Measurements from ENCODE around the gene MTMR3. TPM values are rescaled to one million over a fixed set of nuclear protein-coding genes. Genes with fewer than 3 reads are reported as not detected.
"Not testable (repeated sequence)": the region's sequence is repeated elsewhere in the genome, so short reads cannot be mapped to it uniquely, and the experiment has no call there.

MTMR3 gene
- polyA plus RNA-seq, 12 donors = 23.5 to 49.2 (median 32.3) TPM; not detected in 1

GRCh38 chr22:29954203-29954855 lies 71.4 kb downstream of the MTMR3 start:
- no peak for DNase-seq

DNA sequence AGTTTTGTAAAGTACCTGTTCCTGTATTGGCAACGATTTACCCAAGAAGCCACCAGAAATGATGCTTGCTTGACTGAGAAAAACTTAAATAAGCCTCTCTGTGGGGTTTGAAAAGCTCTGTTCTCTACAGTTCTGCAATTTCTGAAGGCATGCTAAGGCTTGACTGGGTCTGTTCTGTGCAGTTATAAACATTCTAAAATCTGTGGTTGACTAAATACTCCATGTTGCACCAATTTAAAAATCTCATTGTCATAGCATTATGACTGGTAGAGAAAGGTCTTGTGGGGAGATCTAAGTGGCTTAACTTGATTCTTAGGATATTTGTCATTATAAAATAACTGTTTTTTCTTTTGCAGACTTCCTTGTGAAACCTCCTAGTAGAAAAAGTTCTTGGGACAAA lies 73.7 kb downstream of the MTMR3 start:
- no peak for DNase-seq

DNA sequence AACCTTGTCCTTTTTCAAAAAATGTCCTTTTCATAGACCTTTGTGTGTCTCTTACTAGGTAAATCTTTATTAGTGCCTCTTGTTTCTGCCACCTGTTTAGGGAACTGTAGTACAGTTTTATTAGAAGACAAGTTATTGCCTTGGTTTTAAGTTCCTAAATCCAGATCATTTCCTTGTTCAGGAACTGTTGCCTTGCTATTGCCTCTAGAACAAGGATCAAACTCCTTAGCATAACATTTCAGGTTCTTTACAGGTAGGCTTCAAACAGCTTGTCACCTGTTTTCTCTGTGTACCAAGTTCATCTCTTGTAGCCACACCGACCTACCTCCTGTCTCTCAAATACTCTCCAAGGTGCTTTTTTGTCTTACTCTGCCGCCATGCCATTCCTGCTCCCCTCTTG lies 75.2 kb downstream of the MTMR3 start:
- no peak for DNase-seq

DNA sequence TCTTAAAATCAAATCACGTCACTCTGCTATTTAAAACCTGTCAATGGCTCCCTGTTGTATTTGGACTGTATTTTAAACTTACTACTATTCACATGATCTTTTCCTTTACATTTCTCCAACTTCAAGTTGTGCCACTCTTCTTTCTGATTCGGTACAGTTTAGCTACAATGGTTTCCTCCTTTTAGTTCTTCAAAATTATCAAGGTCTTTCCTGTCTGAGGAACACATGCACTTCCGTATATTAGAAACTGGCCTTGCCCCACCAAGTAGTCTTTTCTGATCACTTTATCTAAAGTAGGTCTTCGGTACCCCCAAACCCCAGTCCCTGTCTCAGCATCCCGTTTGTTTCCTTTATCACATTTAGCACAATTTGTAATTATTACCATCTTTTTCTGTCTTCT lies 81.8 kb downstream of the MTMR3 start:
- no peak for DNase-seq

DNA sequence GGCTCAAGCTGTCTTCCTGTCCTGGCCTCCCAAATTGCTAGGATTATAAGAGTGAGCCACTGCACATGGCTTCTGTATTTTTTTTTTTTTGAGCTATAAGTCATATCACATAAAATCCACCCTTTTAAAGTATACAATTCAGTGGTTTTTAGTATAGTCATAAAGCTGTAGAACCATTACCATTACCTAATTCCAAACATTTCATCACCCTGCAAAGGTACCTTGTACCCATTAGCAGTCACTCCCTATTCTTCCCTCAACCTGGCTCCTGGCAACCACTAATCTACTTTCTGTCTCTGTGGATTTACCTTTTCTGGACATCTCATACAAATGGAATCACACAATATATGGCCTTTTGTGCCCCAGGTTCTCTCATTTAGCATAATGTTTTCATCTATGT lies 84.5 kb downstream of the MTMR3 start:
- DNase-seq = no peak

DNA sequence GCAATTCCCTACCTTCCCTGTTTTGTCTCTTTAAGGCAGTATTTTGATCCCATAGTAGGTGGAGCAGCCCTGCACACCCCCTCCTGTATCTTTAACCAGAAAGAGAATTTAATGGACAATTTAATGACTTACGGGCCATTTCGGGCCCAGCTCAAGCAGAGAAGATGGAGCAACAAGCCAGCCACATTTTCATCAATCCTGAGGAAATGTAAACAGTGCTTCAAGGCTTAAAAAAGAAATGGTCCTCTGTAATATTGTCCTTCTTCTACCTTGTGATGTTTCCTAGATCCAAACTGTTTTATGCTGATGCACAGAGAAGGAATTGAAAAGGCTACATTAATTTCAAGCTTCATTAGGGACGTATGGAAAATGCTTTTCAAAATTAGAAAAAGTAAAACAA lies 88.6 kb downstream of the MTMR3 start:
- DNase-seq = no peak

DNA sequence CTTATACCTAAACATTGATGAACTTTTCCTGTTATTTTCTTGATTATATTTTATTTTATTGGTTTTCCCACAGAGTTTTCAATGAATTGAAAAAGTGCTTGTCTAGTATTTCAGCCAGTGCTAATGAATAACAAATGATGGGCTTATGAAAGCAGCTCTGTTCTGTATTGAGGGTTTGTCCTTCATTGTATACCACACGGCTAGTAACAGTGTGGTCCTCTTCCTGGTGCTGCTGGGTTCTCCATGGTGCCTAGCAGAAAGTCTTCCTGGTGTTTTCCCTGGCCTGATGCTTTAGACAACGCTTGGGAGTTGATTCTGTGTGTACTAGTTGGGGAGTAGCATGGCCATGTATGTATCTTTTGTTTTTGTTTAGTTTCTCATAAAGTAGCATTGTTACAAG lies 89.1 kb downstream of the MTMR3 start:
- no peak for DNase-seq

DNA sequence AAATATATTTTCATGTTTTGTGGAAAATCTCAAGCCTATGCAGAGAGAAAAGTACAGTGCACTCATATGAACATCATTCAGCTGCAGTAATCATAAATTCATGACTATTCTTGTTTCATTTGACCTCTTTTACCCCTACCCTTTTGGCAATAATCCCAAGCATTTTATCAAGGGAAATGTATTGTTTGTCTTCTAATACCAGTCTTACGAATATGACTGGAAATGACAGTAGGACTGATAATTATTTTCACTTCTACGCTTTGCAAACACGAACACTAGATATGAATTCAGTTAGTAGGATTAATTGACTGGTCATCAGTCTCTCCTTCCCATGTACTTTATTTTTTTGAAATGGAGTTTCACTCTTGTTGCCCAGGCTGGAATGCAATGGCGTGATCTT lies 90.3 kb downstream of the MTMR3 start:
- DNase-seq = no peak

GRCh38 chr22:29973680-29974079 lies 90.7 kb downstream of the MTMR3 start:
- DNase-seq = not testable (repeated sequence)

DNA sequence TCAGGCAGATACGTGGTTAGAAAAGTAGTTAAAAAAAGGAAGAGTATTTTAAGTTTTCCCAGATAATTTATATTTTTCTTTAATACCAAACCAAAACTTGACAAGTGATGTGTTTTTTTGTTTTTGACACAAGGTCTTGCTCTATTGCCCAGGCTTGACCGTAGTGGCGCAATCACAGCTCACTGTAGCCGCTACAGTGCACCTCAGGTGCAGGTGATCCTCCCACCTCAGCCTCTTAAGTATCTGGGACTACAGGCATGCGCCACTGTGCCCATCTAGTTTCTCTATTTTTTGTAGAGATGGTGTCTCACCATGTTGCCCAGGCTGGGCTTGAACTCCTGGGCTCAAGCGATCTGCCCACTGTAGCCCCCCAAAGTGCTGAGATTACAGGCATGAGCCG lies 92.5 kb downstream of the MTMR3 start:
- no peak for DNase-seq

DNA sequence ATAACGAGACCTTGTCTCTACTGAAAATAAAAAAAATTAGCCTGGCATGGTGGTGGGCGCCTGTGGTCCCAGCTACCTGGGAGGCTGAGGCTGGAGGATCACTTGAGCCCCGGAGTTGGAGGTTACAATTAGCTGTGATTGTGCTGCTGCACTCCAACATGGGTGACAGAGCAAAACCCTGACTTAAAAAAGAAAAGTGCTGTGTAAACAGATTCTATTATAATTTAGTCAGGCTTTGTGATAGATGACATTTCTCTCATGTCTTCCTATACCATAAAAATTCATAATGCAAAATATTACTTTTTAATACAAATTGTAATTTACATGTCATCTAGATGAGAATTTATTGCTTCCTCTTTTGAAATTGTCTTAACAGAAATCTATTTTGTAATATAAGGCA lies 94.1 kb downstream of the MTMR3 start:
- DNase-seq = no peak

- DNase-seq = no peak
Observed at GRCh38 chr22:29979777-29980321, 96.9 kb downstream of the MTMR3 start.

DNA sequence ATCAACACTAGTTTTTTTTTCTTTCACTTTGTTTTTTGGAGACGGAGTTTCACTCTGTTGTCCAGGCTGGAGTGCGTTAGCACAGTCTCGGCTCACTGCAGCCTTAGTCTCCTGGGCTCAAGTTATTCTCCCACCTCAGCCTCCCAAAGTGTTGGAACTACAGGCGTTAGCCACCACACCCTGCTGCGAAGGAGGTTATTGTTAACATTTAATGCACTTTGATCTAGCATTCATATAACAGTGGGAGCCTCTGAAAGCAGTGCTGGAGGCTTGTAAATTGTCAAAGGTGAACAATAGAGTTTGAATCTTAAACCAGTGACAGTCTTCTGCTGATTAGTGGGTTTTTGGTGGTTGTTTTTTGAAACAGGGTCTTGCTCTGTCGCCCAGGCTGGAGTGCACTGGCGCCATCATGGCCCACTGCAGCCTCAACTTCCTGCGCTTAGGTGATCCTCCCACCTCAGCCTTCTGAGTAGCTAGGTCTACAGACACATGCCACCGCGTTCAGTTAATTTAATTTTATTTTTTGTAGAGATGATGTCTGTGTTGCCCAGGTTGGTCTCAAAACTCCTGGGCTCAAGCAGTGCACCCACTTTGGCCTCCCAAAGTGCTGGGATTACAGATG lies 100.4 kb downstream of the MTMR3 start:
- DNase-seq = no peak

- DNase-seq = no peak
Observed at GRCh38 chr22:29985912-29986311, 102.9 kb downstream of the MTMR3 start.

DNA sequence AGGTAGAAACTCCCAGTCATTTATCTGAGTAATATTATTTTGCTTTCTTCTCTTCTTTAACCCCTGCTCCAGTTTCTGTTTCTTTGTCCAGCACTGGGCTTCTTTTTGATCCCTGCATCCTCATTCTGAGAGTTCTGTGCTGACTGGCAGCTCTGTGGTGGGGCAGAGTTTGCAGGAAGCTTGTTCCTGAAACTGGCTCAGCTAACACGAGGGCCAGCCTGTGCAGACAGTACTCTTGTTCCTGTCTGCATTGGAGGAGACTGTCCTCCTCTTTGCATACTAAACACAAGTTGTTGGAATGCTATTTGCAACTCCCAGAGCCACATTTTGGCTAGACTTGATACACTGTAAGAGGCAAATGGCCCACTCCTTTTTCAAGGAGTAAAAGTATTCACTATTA lies 104.2 kb downstream of the MTMR3 start:
- DNase-seq = no peak

DNA sequence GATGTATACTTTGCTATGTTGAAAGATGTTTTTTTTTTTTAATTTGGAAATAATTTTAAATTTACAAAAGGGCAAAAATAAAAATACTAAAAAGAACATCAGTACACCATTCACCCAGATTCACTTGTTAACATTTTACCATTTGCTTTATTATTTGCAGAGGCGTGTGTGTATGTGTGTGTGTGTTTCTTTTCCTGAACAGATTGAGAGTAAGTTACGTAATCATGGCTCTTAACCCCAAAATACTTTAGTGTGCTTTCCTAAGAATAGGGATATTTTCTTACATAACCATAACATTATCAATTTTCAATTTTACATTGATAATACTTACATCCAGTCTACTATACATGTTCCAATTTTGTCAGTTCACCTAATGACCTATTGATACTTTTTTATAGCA lies 105.7 kb downstream of the MTMR3 start:
- DNase-seq = no peak

GRCh38 chr22:29989446-29989845 lies 106.5 kb downstream of the MTMR3 start:
- DNase-seq = no peak

GRCh38 chr22:29992341-29993275 lies 109.6 kb downstream of the MTMR3 start:
- no peak for DNase-seq

GRCh38 chr22:29994027-29994715 lies 111.2 kb downstream of the MTMR3 start:
- DNase-seq = no peak

- DNase-seq = no peak
Observed at GRCh38 chr22:29994943-29995342, 112.0 kb downstream of the MTMR3 start.

- DNase-seq = no peak
Observed at GRCh38 chr22:29997107-29997506, 114.1 kb downstream of the MTMR3 start.

DNA sequence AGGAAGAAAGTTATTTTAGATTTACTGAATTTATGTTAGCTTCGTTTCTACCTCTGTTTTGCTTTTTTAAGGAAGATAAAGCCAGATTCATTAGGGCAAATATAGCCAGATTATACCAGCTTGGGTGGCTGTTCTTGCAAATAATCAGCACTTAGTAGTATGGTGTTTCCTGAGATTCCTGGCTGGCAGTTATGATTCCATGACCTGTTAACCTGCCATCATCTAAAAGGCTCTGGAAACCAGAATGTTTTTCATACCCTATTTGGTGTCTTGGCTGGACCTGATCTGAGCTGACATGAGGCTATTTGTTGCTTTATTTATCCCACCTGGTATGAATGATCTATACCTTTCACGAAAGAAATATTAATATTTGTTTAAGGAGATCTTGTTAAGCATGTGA lies 114.5 kb downstream of the MTMR3 start:
- no peak for DNase-seq
